GM23248 (cell line): ENCODE data around the gene TTLL8.

ENCODE experiments used
- EZH2 ChIP-seq: fragments of 200-600 bp; sonication (generic); IDR thresholded peaks from 2 replicates; pipeline ENCODE4 v1.6.1; 2018; ENCODE audit warnings: antibody characterized with exemption, mild to moderate bottlenecking; ENCODE audit not compliant: insufficient read depth, poor library complexity, severe bottlenecking
- EZH2phosphoT487 ChIP-seq: fragments of 200-600 bp; sonication (generic); IDR thresholded peaks from 2 replicates; pipeline ENCODE4 v1.6.1; 2018; ENCODE audit warnings: antibody characterized with exemption, moderate library complexity, mild to moderate bottlenecking, low read depth; ENCODE audit not compliant: insufficient read depth

DNA sequence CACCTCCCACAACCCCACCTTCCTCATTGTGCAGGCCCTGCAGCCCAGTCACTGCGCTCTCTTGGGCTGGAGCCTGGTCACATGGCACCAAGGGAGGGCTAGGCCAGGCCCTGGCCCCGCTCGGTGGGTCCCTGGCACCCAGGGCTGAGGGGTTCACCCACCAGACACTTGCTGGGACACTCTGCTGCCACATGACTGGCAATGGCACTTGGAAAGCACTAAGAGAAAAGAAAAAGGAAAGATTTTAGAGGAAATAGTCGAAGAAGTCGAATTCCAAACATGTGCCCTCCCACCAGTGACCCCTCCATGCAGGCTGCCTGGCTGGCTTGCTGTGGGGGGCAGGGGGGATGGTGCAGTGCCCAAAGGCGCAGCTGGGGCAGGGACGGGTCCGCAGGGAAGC lies 12.3 kb upstream of the TTLL8 start:
- no peak for TF ChIP-seq EZH2phosphoT487
- TF ChIP-seq EZH2: no peak
